ENCODE measurements around the gene COA1. TPM values are rescaled to one million over a fixed set of nuclear protein-coding genes. Genes with fewer than 3 reads are reported as not detected.
A peak's percentile ranks its signal among the peaks of the same experiment; 100 is the strongest.

COA1 gene
- total RNA-seq, 1 donor from 2014 or later, result 93.7 TPM

DNA sequence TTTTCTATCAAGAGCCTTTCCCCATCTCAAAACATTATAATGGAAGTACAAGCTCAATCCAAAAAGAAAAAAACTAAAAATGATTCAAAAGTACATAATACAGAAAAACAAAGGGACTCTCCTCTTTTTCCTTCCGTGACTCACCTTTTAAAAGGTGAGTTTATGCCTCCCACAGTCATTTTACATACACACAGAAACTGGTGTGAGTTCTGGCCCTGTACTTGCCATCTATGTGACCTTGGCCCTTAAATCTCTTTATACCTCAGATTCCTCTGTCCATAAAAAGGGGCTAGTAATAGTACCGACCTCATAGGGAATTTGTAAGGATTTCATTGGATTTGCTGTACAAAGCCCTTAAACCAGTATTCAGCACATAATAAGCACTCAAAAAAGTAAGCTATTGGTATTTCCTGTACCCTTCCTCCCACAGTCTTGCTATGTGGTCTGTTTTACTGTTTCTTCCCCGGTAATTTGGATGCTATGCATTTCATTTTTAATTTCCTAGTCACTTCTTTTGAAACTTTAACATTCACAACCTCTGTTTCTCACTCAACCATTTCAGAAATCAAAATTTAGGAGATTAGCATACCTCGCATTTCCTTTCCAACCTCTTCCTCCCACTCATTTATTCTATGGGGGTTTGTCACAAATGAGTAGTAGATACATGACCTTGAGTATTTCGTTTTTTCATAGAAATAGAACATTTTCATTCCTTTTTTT lies 107.4 kb downstream of the COA1 start:
- no peak overlapping the region for H3K27ac Mint-ChIP-seq
- no peak overlapping the region for H3K4me3 Mint-ChIP-seq
- TF ChIP-seq, protein P1, sequence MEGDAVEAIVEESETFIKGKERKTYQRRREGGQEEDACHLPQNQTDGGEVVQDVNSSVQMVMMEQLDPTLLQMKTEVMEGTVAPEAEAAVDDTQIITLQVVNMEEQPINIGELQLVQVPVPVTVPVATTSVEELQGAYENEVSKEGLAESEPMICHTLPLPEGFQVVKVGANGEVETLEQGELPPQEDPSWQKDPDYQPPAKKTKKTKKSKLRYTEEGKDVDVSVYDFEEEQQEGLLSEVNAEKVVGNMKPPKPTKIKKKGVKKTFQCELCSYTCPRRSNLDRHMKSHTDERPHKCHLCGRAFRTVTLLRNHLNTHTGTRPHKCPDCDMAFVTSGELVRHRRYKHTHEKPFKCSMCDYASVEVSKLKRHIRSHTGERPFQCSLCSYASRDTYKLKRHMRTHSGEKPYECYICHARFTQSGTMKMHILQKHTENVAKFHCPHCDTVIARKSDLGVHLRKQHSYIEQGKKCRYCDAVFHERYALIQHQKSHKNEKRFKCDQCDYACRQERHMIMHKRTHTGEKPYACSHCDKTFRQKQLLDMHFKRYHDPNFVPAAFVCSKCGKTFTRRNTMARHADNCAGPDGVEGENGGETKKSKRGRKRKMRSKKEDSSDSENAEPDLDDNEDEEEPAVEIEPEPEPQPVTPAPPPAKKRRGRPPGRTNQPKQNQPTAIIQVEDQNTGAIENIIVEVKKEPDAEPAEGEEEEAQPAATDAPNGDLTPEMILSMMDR (IDR thresholded peaks at IDR 0.05; ENCODE audit: unreplicated experiment), result no peak
- no peaks in the 10 kb centered on the region for H3K9me3 Mint-ChIP-seq
- H3K4me1 Mint-ChIP-seq, result no peaks in the 10 kb centered on the region
- no peaks in the 10 kb centered on the region for H3K27me3 Mint-ChIP-seq (ENCODE audit: low read depth)
- peaks cover 12% of the 10 kb centered on the region for H3K36me3 Mint-ChIP-seq
- DNase-seq (ENCODE audit: low spot score in 2 of 2, unreplicated experiment in 2 of 2), result no peak

DNA sequence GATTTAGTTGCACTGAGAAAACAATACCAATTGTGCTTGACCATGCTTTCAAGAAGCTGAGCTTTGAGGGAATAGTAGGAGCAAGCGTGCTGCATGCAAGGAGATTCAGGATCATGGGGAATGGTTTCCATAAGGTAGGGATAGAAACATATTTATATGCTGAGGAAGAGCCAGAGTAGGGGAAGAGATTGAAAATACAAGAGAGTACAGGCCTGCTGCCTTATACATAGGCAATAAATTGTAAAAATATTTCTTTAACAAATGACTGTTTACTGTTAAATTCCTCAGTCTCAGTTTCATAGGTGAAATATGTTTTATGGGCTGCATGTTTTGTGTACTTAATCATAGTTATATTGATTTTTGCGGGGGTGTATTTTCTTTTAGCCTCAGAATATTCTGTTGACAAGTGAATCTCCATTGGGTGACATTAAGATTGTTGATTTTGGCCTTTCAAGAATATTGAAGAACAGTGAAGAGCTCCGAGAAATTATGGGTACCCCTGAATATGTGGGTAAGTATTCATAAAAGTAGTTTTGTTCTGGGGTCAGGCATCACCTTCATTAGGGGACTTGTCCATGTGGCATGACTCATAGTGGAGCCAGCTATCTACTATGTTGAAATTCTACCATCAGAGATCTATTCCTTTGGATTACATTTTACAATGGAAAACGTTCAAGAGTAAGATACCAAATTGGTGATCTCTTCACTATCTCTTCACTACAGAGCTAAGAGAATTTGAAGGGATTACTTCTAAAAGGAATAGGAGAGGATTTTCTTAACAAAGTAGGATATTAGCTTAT lies 109.9 kb downstream of the COA1 start:
- H3K27ac Mint-ChIP-seq, result no peak overlapping the region
- no peak overlapping the region for H3K4me3 Mint-ChIP-seq
- H3K9me3 Mint-ChIP-seq, result no peaks in the 10 kb centered on the region
- TF ChIP-seq, protein P1 (IDR thresholded peaks at IDR 0.05; ENCODE audit: unreplicated experiment), result no peak
- no peaks in the 10 kb centered on the region for H3K4me1 Mint-ChIP-seq
- H3K27me3 Mint-ChIP-seq (ENCODE audit: low read depth), result no peaks in the 10 kb centered on the region
- no peak for DNase-seq (ENCODE audit: low spot score in 2 of 2, unreplicated experiment in 2 of 2)
- H3K36me3 Mint-ChIP-seq, result peaks cover 12% of the 10 kb centered on the region

DNA sequence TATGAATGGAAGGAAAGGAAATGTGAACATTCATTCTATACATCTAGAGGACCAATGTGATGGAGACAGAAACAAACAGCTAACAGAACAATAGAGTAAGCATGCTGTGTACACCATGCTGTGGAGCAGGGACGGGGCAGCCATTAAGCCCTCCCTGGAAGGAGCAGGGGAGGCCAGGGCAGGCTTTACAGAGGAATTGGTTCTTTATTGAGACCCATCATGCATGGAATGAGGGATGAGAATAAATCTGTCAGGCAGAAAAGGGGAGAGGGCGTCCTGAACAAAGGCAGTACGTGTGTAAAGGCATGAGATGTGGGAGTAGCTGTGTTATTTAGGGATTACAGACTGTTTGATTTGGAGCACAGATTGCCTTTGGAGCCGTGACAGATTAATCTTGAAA lies 111.2 kb downstream of the COA1 start:
- H3K4me1 Mint-ChIP-seq, result no peaks in the 10 kb centered on the region
- no peak for DNase-seq (ENCODE audit: low spot score in 2 of 2, unreplicated experiment in 2 of 2)
- TF ChIP-seq, protein P1 (IDR thresholded peaks at IDR 0.05; ENCODE audit: unreplicated experiment), result no peak
- H3K4me3 Mint-ChIP-seq, result no peak overlapping the region
- H3K27me3 Mint-ChIP-seq (ENCODE audit: low read depth), result no peaks in the 10 kb centered on the region
- no peak overlapping the region for H3K27ac Mint-ChIP-seq
- H3K36me3 Mint-ChIP-seq, result peaks cover 10% of the 10 kb centered on the region
- no peaks in the 10 kb centered on the region for H3K9me3 Mint-ChIP-seq

DNA sequence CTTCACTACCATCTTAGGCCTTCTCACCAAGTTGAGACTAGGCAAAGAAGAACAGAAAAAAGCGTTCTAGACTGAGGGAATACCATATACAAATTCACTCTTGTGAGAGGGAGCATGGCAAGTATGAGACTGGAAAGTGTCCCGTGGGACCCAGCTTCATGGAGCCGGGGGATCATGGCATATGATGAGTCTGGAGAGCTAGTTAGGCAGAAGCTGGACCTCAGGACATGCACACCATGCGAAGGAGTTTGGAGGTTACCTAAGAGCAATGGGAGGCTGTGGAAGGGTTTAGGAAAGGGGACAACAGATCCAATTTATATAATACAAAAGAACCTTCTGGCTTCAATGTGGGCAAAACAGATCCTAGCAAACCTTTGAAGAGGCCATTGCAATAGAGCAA lies 112.3 kb downstream of the COA1 start:
- Mint-ChIP-seq H3K4me1 (no peaks in the 10 kb centered on the region), H3K27ac (no peak overlapping the region), H3K36me3 (peaks cover 11% of the 10 kb centered on the region), H3K9me3 (no peaks in the 10 kb centered on the region), H3K27me3 (ENCODE audit: low read depth) (no peaks in the 10 kb centered on the region), H3K4me3 (no peak overlapping the region)
- TF ChIP-seq, protein P1 (IDR thresholded peaks at IDR 0.05; ENCODE audit: unreplicated experiment), result no peak
- DNase-seq (ENCODE audit: low spot score in 2 of 2, unreplicated experiment in 2 of 2), result no peak

DNA sequence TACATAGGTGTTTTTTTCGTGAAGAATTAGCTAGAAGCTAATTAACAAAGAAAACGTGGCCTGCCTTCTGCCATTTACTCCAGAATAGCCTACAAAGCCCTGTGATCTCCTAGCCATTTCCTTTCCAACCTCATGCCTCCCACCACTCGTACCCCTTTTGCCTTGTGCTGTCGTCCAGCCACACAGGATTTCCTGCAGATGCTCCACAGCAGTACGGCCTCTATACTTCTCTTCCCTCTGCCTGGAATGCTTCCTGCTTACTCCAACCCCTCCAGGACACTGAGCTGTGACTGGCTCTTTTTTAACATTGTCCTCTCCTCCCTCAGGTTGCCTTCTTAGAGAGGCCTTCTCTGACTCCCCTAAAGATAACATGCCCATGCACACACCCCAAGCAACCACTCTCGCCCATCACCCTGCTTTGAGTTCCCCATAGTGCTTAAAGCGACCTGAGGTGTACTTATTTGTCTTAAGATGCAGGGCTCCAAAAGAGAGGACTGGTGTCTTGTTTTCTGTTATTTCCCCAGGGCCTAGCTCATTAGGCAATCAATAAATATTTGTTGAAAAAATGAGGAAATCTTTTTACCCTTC lies 113.7 kb downstream of the COA1 start:
- Mint-ChIP-seq H3K4me3 (no peak overlapping the region), H3K36me3 (peaks cover 13% of the 10 kb centered on the region), H3K27ac (peak overlapping the region; percentile 8), H3K27me3 (ENCODE audit: low read depth) (no peaks in the 10 kb centered on the region), H3K4me1 (no peaks in the 10 kb centered on the region), H3K9me3 (no peaks in the 10 kb centered on the region)
- DNase-seq (ENCODE audit: low spot score in 2 of 2, unreplicated experiment in 2 of 2), result no peak
- TF ChIP-seq, protein P1 (IDR thresholded peaks at IDR 0.05; ENCODE audit: unreplicated experiment), result no peak
